HepG2 (cell line): ENCODE results near the gene BRMS1. TPM values are rescaled to one million over a fixed set of nuclear protein-coding genes. Genes with fewer than 3 reads are reported as not detected.

Source experiments
- BHLHE40 ChIP-seq: IDR thresholded peaks from 2 replicates; pipeline ENCODE4 v1.6.1; 2011; ENCODE audit warnings: low read length, improper control_type of control experiment
- CC2D1A ChIP-seq: sonication (generic); formaldehyde crosslinking; IDR thresholded peaks from 2 replicates; pipeline ENCODE4 v1.8.1; 2023; ENCODE audit warnings: mild to moderate bottlenecking, missing genetic modification reagents
- CHD4 ChIP-seq: fragments of 200-600 bp; sonication (generic); IDR thresholded peaks from 2 replicates; pipeline ENCODE4 v1.7.0; 2017; ENCODE audit warnings: mild to moderate bottlenecking, low read length, borderline replicate concordance
- NCOR1 ChIP-seq: fragments of 200-600 bp; sonication (generic); IDR thresholded peaks from 2 replicates; pipeline ENCODE4 v1.7.0; 2017; ENCODE audit warnings: antibody characterized with exemption, low read length, borderline replicate concordance
- NR2F6 ChIP-seq, 2 experiments: IDR thresholded peaks; 2 replicates each; pipeline ENCODE4 v1.6.1; 2016; ENCODE audit warnings: antibody characterized with exemption in 1 of 2, mild to moderate bottlenecking in 1 of 2
- SALL2 ChIP-seq: sonication (generic); formaldehyde crosslinking; IDR thresholded peaks from 2 replicates; pipeline ENCODE4 v1.8.1; 2023; ENCODE audit warnings: mild to moderate bottlenecking, missing genetic modification reagents, inconsistent platforms
- TBP ChIP-seq: sonication (generic); formaldehyde crosslinking; IDR thresholded peaks from 2 replicates; pipeline ENCODE4 v1.5.0; 2020; ENCODE audit warnings: missing genetic modification reagents
- TRAFD1 ChIP-seq: sonication (generic); formaldehyde crosslinking; IDR thresholded peaks from 2 replicates; pipeline ENCODE4 v1.5.1; 2020; ENCODE audit warnings: missing genetic modification reagents, mild to moderate bottlenecking, borderline replicate concordance
- polyA plus RNA-seq, 8 experiments: library from polyadenylated mRNA; depleted of rRNA in 3 of 8; stranded (reverse) in 7 of 8; unstranded in 1 of 8; fragments of >200 nt; fragmentation: Illumina TruSeq in 4 of 8; extraction: Trizol in 4 of 8; gene quantifications; 2 replicates each; pipeline versions ENCODE4 v1.2.1 to v1.2.3, GENCODE V29; 2011 to 2016; ENCODE audit warnings: low read depth in 4 of 8, missing spikeins in 1 of 8, mixed read lengths in 1 of 8; ENCODE audit not compliant: insufficient read depth in 1 of 8
- total RNA-seq, 5 experiments: library from RNA; depleted of rRNA; stranded (reverse); fragments of >200 nt; fragmentation: Illumina TruSeq; extraction: Trizol; gene quantifications; 2 replicates each; pipeline ENCODE4 v1.2.3, GENCODE V29; 2016; ENCODE audit warnings: low read depth in 1 of 5
- TF ChIP-seq, protein P1 (sequence below): sonication (generic); formaldehyde crosslinking; IDR thresholded peaks from 2 replicates; pipeline ENCODE4 v1.4.0; 2020; ENCODE audit warnings: missing genetic modification reagents, borderline replicate concordance

The BRMS1 gene
- total and polyA plus RNA-seq, 2 of the 13 experiments (the other 11 are each of a cell fraction or from before 2014, with no cell fraction given) = 15.8 to 55.7 TPM

DNA sequence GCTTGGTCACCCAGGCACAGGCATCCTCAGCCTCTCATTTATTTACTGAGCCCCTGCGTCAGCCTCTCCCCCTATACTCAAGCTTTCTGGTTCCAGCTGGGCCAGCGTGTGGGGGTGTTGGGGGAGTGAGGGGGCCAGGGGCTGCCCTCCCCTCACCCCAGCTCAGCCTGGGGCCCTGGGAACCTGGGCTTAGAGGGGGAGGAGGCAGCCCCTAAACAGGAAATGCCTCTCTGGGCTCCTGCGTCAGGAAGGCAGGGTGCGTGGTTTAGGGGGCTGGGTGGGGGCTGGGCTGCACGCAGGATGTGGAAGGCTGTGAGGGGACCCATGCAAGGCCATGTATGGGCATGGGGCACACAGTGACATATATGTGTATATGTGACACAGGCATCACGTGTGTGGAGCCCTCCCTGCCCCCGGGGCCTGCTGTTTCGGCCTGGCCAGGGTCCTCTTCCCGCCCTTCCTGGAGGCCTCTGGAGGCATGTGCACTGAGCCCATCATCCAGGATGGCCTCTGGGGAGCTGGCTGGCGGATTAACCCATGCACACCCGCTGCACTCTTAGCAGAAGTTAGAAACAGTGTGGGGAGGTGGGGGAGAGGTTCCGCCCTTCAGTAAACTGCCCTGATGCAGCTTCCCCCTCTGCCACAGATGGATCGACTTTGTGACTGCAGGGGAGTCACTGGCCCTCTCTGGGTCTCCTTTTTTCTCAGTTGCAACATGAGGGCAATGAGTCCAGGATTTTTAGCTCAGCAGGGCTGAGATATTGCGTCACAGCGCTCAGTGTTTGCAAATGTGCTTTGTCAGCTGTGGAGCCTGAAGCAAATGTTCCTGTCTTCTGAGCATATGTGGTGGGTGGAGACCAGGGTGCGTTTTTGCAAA, 26.9 kb downstream of the BRMS1 start (continued):
- TF ChIP-seq, protein P1, sequence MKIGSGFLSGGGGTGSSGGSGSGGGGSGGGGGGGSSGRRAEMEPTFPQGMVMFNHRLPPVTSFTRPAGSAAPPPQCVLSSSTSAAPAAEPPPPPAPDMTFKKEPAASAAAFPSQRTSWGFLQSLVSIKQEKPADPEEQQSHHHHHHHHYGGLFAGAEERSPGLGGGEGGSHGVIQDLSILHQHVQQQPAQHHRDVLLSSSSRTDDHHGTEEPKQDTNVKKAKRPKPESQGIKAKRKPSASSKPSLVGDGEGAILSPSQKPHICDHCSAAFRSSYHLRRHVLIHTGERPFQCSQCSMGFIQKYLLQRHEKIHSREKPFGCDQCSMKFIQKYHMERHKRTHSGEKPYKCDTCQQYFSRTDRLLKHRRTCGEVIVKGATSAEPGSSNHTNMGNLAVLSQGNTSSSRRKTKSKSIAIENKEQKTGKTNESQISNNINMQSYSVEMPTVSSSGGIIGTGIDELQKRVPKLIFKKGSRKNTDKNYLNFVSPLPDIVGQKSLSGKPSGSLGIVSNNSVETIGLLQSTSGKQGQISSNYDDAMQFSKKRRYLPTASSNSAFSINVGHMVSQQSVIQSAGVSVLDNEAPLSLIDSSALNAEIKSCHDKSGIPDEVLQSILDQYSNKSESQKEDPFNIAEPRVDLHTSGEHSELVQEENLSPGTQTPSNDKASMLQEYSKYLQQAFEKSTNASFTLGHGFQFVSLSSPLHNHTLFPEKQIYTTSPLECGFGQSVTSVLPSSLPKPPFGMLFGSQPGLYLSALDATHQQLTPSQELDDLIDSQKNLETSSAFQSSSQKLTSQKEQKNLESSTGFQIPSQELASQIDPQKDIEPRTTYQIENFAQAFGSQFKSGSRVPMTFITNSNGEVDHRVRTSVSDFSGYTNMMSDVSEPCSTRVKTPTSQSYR (CRISPR knock-in tag) = peak; percentile 3; the same call in 1 of the 2 replicates
- TF ChIP-seq NR2F6 (IDR thresholded peaks at IDR 0.05) (no peak), NR2F6 (CRISPR knock-in tag; IDR thresholded peaks at IDR 0.05) (0 out of 2 replicates have a peak, but pooled peaks have one; percentile 10), SALL2 (no peak), CC2D1A (CRISPR knock-in tag) (no peak), CHD4 (no peak), BHLHE40 (no peak), TBP (CRISPR knock-in tag) (no peak), TRAFD1 (CRISPR knock-in tag) (no peak), NCOR1 (no peak)
